ENCODE measurements around the gene ARHGEF16.

Gene ARHGEF16

DNA sequence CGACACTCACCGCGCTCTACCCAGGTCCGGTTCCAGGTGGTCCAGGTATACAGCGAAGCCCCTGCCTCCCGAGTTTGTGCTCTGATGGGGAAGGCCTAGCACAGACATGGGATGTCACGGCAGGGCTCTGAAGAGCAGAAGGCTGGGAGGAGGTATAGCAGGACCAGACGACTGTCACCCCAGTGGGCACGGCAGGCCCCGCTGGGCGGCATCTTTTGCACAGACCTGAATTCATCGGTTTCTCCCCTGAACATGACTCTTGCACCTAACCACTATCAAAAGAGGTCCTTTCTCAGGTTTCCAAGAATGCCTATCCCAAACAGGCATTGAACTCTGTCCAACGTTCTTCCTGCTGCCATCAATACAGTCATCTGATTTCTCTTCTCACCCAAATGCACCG, 30.6 kb downstream of the ARHGEF16 start:
- DNase-seq, result no peak

DNA sequence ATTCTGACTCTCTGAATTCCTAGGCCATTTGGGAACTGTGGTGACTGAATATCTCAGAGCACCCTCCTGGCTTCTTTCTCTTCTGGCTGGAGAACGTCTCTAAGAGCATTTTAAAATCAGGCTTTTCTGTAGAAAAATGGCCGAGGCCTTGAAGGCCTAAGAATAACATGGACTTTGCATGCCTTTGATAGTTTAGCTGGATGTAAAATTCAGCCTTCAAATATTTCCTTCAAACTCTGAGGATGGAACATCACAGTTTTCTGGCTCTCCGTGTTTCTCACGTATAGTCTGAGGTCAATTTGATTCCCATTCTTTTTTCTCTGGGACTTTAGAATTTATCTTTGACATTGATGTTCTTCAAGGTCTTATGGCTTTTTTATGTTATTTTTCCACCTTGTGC, 34.0 kb downstream of the ARHGEF16 start:
- DNase-seq, result no peak

DNA sequence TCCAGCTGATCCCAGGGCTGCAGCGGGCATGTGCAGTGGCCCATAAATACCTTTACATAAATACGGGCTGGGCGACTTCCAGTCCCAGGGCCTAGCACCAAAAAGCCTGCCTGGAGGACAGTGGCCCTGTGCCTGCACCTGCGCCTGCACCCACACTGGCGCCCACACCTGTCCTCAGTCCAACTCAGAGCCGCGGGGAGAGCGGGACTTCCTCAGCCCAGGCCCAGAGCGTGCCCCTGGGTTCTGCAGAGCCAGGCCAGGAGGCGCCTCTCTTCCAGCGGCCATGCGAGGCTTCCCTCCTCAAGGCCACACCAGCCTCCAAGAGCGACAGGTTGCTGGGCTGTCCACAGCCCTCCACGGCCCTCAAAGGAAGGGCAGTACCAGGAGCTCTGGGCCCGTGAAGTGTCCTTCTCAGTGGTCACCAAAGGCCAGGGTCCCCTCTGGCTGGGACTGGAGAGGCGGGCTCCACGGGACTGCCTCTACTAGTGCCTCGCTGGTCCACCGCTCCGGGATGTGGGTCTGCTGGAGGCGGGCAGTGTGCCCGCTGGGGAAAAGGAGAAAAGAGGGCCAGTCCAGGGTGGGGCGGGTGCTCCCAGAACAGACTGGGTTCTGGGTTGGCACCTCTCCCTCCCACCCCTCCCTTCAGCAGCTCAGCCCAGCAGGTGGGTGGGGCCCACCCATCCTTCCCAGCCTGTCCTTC, 35.7 kb downstream of the ARHGEF16 start:
- DNase-seq, result no peak

DNA sequence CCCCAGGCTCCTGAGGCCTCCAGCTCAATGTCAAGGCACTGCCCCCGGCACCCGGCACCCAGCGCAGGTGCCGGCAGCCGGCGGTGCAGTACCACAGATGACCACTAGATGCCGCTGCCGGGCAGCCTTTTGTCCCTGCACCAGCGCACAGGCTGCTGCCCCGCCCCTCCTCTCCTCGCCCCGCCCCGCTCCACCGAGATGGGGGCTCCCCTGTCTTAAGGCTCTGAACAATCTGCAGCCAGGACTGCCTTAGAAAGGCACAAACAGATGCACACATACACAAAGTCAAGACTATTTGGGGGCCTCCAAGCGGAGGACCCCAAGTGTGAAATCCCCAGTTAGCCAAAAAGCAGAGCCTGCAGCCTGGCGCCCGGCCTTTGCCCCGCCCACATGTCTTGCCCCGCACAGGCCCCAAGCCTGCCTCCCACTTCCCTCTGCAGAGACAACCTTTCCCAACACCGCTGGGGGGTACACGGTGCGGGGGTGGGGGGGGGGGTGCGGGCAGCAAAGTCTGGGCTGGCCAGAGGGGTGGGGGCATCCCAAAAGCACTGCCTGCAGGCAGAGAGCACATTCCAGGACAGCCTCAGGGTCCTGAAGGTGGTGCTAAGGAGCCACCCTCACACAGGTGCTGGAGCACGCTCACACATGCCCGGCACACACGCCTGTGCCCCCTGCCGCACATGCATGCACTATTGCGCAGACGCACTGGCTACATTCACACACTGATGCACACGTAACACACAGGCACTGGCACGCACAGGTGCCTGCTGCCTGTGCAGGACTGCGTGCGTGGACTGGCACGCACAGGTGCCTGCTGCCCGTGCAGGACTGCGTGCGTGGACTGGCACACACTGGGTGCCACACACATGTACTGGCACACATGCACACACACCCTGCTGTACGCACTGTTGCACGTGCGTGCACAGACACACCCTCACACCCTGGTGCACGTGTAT, 37.1 kb downstream of the ARHGEF16 start:
- no peak for DNase-seq

DNA sequence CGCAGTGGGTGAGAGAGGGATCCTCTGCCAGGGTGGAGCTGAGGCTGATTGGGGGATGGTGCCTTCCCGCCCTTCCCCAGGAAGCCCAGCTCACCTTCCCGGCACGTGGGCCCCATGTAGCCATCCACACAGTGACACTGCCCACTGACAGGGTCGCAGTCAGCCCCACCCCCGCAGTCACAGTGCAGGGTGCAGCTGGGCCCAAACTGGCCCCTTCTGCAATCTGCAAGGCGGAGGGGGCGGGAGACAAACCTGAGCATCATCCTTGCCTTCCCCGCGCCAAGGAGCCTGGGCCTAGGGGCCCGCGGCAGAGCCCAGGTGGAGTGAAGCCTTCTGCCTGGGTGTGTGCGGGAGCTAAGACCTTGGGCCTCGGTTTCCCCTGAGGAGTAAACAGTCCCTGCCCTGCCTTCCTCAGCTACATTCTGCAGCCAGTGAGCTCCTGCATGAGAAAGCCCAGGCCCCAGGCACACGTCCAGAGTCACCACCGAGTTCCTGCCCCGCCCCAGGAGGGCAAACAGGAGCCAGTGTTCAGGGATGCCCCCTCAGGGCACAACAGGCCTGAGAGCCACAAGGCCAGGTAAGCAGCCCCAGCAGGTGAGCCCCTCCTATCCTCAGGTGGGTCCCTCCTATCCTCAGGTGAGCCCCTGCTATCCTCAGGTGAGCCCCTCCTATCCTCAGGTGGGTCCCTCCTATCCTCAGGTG, 38.2 kb downstream of the ARHGEF16 start:
- no peak for DNase-seq

DNA sequence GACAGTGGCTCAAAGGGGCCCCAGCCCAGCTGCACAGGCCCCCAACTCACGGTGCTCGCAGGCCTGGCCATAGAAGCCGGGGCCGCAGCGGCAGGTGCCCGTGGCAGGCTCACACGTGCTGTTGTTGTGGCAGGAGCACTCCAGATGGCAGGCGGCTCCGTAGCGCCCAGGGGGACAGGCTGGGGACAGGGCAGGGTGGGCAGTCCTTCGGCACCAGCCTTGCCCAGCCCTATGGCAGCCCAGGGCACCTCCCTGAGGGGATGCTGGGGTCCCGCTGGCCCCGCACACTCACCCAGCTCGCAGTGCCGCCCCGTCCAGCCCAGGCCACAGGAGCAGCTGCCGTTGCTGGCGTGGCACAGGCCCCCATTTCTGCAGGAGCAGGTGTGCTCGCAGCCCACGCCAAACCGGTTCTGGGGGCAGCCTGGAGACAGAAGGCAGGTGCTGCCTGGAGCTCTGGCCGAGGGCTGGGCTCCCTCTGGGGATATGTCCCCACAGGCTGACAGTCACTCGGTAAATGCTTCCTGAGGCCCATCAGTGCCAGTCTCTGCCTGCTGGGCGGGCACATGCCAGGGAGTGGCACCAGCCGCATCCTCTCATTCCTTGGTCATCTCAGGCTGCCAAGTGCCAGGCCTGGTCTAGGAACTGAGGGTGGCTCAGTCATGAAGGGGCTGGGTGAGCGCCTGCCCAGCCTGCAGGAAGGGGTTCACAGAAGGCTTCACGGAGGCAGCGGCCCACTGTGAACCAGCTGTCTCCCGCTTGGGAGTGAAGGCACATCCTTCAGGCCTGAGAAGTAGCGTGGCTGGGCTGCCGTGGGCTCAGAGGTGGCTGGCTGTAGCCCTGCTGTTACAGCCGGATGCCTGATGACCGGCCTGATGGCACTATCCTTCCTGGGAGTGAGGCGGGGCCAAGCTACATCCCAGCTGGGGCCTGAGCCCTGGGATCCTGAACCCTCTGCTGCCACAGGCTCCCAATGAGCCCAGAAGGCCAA, 40.1 kb downstream of the ARHGEF16 start:
- DNase-seq, result no peak

DNA sequence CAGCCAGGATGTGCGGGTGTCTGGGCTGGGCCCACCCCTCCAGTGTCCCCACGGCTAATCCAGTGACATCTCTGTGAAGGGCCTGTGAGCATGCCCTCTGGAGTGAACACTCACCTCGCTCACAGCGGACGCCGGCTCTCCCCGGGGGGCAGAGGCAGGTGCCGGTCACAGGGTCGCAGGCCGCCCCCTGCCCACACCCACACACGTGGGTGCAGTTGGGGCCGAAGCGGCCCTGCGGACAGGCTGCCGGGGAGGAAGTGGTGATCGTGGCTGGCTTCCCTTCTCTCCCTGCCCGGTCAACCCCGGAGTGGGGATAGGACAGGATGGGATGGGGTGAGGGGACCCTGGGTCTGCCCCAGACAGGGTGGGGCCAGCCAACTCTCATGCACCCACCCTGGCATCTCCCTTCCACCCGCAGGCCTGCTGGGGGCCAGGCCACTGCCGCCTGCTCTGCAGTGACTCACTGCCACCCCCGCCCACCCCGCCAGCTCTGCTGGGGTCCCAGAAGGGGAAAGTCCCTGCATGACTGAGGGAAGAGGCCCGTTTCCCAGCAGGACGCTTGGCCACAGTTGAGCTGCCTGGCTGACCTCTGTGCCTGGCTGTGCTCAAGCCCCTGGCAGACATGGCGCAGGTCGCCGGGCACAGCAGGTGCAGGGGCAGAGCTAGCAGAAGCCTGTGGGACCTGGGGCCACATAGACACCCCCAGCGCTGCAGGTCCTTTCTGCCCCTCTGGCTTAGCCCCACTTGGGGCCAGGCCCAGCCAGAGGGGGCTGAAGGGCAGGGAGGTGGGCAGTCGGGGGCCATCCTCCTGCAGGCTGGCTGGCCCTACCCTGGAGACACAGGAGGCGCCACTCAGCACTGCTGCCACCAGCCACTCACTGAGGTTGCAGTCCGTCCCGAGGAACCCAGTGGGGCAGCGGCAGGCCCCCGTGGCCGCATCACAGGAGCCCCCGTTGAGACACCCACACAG, 41.6 kb downstream of the ARHGEF16 start:
- no peak for DNase-seq

DNA sequence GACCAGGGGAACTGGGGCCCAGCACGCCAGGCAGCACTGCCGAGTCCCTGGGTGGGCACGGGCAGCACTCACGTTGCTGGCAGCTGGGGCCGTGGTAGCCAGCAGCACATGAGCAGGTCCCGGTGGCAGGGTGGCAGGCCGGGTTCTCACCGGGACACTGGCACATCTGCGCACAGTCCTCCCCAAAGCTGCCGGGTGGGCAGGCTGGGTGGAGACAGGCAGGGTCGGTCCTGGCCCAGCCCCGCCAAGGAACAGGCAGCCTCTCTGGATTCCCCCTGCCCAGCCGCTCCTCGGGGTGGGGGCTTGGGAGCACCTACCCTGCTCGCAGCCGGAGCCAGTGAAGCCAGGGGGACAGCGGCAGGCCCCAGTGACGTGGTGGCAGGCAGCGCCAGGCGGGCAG, 42.5 kb downstream of the ARHGEF16 start:
- no peak for DNase-seq

DNA sequence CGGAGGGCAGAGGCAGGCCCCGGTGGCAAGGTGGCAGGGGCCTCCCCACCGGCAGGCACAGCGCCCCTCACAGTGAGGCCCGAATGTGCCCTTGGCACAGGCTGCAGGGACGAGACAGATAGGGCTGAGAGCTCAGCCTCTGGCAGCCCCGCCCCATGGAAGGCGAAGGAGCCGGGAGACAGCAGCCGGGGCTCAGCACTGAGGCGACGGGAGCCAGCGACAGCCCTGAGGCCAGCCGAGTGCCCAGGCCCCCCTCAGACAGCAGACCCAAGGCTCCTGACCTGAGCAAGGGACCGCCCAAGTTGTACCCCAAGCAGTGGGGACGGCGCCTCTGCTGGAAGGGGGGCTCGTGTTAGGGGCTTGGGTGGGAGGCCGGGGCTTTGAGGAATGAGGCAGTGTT, 43.1 kb downstream of the ARHGEF16 start:
- no peak for DNase-seq

DNA sequence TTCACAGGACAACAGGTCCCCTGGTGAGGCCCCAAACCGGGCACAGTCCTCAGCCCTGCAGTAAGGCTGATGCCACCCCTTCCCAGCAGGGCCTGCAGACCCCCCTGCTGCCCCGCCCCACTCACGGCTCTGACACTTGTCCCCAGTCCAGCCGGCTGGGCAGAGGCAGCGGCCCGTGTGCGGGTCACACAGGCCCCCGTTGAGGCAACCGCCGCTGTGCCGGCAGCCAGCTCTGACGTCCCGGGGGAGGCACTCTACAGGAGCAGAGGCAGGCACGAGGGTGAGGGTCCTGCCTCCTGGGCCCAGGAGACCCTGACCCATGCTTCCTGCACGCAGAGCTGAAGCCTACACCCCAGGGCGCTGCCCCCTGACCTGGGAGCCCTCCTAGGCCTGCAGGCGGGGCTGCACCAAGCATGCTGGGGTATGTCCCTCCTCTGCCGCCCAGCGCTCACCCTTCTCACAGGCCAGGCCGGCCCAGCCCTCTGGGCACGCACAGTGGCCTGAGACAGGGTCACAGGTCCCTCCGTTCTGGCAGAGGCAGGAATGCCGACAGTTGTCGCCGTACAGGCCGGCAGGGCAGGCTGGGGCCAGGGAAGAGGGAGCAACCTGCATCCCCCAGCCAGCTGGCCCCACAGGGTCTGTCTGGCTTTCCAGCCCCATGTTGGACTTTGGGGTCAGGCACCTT, 43.9 kb downstream of the ARHGEF16 start:
- no peak for DNase-seq

DNA sequence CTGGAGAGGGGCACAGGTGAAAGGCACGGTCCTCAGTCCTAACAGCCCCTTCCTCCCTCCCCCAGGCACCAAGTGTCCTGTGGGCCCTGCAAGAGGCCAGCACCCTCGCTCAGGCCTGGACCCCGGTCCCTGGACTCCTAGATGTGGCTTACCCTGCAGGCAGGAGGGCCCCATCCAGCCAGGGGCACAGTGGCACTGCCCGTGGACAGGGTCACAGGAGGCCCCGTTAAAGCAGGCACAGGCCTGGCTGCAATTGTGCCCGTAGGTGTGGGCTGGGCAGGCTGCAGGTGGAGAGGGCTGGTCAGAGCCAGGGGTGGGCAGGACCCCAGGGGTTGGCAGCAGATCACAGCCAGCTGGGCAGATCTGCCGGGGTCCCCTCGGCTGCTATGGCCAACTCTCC, 44.5 kb downstream of the ARHGEF16 start:
- no peak for DNase-seq

DNA sequence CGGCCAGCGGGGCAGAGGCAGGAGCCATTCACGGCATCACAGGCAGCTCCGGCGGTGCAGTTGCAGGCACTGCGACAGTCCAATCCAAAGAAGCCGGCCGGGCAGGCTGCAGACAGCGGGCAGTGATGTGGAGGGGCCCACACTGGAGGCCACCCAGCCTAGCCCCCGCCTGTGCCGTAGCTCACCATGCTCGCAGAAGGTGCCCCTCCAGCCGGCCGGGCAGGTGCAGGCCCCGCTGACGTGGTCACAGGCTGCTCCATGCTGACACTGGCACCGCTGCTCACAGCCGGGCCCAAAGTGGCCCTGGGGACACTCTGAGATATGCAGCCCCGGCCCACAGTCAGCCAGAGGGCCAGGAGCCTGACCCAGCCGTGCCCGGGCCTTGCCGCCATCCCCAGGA, 45.1 kb downstream of the ARHGEF16 start:
- no peak for DNase-seq

DNA sequence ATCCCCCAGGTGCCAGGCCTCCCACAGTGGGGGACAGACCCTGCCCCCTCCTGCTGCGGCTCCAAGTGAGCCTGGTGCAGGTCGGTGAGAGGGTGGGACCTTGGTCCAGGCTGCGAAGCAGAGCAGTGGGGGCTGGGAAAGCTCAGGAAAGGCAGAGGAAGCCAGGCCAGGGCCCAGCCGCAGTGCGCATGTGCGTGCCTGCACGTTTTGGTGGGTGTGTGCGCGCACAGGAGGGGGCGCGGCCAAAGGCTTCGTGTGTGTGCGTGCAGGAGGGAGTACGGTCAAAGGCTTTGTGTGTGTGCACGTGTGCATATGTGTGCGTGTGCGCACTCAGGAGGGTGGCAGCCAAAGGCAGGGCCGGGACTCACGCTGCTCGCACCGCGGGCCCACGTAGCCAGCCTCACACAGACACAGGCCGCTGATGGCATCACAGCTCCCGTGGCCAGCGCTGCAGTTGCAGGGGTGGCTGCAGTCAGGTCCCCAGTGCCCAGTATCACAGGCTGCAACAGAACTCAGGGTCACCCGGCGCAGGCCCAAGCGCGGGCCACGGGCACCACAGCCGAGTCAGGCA, 45.9 kb downstream of the ARHGEF16 start:
- DNase-seq, result no peak

DNA sequence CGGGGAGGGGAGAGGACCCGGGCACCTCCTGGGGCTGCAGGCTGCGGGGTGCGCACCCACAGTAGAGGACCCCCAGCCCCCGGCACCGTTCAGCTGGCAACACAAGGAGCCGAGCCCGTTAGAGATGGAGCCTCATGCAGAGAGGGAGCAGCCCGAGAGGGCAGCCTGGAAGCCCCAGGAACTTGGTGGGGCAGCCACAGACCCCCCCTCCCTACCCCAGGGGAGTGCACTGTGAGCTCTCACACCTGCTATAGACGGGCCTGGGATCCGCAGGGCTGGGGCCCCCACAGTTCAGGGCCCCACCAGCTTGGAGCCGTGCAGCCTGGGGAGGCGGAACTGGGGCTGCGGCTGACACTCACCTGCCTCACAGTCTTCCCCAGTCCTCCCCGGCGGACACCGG, 47.0 kb downstream of the ARHGEF16 start:
- no peak for DNase-seq

DNA sequence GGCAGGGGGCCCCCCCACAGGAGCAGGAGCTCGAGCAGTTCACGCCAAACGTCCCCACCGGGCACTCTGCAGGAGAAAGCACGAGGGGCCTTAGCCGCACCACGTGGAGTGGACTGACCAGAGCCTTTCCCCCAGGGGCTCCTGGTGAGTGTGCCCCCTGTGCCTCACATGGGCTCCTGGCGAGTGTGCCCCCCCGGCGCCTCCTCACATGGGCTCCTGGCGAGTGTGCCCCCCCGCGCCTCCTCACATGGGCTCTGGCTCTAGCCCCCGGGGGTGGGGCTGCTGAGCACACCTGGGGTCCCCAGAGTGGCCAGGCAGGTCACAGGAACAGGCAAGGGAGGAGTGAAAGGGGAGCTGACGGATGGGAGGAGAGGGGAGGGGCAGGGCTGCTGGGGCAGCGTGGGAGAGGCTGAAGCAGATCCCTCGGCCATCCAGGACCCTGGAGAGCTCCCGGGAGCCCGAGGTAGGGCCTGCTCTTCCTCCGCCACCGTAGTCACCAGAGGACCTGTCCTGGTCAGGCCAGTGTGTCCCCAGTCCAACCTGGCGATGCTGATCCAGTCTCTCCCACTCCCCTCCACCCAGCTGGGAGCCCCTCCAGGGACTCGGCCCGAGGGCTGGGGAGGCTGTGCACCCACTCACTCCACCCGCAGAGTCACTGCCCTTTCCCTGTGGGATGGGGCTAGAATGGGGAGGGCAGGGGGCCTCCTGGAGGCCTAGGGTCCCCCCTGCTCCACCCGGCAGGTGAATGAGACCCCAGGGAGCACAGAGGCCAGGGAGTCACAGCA, 47.6 kb downstream of the ARHGEF16 start:
- no peak for DNase-seq

DNA sequence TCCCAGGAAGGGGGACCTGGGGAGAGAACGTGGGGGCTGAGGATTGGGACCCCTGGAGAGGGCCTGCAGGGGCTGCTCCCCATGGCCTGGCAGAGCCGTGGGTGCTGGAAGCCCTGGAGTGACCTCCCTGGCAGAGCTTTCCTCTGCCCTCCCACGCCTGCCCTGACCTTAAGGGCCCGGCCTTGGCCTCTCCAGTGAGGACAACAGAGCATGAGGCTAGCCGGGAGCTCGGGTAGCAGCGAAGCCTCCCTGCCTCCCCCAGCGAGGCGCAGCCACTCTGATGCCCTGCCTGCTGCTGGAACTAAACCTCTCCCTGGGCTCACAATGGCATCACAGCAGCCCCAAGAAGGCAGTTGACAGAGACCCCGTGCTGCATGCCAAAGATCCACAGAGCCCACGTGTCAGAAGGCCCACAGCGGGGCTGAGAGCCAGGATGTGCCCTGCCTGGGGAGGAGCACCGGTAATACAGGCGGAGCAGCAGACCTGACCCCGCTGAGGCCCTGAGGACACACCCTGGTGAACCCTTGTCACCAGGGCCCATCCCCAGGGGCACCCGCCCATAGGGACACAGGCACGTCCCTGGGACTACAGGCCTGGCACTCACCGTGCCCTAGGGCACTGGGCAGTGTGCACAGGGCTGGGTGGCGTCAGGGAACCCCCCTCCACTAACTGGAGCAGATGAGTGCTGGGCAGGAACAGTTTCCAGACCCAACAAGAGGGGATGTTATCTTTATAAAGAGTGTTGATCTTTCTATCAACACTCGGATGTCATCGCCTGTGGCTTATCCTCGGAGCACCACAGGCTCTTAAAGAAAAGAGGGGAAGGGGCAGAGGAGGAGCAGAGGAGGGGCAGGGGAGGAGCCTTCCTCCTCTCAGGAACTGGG, 48.4 kb downstream of the ARHGEF16 start:
- DNase-seq, result no peak

DNA sequence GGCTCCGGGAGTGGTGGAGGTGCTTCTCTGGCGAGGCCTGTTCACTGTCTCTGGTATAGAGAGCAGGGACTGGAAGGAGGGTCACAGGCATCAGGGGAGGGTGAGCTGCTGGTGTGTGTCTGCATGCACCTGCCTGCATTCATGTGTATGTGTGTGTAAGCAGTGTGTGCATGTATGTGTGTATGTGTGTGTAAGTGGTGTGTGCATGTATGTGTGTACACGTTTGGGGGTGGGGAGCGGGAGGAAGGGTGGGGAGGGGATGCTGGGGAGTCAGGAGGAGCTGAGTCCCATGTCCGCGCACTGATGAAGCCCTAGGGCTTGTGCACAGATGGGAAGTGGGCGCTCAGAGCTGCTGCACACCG, 49.0 kb downstream of the ARHGEF16 start:
- no peak for DNase-seq

DNA sequence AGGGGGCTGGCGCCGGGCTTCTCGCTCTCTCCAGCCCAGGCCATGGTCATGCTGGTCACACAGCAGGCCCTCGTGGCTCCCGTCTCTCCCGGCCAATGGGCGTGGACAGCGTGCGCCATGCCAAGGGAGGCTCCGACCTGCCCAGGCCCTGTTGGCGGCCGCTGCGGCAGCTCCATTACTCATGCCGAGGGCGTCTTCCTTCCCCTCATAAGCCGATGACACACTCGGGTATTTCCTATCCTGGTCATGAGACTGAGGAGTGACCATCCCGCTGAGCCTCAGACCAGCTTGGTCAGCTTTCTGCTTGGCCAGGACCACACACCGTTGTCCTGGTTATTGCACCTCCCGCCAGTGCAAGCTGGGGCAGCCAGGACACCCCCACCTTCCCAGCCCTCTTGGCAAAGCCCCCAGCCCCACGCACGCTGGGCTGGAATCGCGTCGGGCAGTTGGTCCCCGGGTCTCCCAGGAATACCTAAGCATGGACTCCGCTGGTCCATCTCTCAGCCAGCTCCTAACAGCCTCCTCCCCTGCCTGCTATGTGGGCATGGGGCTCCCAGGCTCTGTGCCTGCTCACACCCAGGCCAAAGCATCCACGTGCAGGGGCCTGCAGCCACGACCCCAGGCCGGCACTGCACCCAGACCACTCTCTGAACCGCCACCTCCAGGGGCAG, 49.8 kb downstream of the ARHGEF16 start:
- no peak for DNase-seq
